Chondrocyte (in vitro differentiated cells): ENCODE measurements around the gene UBE3D. TPM values are rescaled to one million over a fixed set of nuclear protein-coding genes. Genes with fewer than 3 reads are reported as not detected.
"Not testable (repeated sequence)": the region's sequence is repeated elsewhere in the genome, so short reads cannot be mapped to it uniquely, and the experiment has no call there.

Experiments
- DNase-seq: peaks from one replicate; pipeline ENCODE4 v3.0.0; 2021; ENCODE audit warnings: mixed read lengths, low spot score
- H3K27ac Mint-ChIP-seq: one replicate; pipeline ENCODE4 v1.8.0; 2021; ENCODE audit warnings: mild to moderate bottlenecking, moderate library complexity, mixed read lengths; ENCODE audit not compliant: unreplicated experiment
- H3K27me3 Mint-ChIP-seq: 2 replicates; pipeline ENCODE4 v1.8.0; 2021; ENCODE audit warnings: low read depth, mixed read lengths
- H3K36me3 Mint-ChIP-seq: 2 replicates; pipeline ENCODE4 v1.8.0; 2021; ENCODE audit warnings: low read depth, mixed read lengths
- H3K4me1 Mint-ChIP-seq: 2 replicates; pipeline ENCODE4 v1.8.0; 2021; ENCODE audit warnings: low read depth, mild to moderate bottlenecking, mixed read lengths
- H3K4me3 Mint-ChIP-seq: one replicate; pipeline ENCODE4 v1.8.0; 2021; ENCODE audit warnings: mild to moderate bottlenecking, moderate library complexity, mixed read lengths; ENCODE audit not compliant: unreplicated experiment
- H3K9me3 Mint-ChIP-seq: 2 replicates; pipeline ENCODE4 v1.8.0; 2021; ENCODE audit warnings: low read depth, mixed read lengths
- total RNA-seq: library from RNA; stranded (reverse); gene quantifications from 3 replicates; pipeline ENCODE4 v1.2.1, GENCODE V29; 2021
- TF ChIP-seq, protein P1 (sequence below): fragments of 200-600 bp; sonication (generic); IDR thresholded peaks from 2 replicates; pipeline ENCODE4 v1.5.0; 2021; ENCODE audit warnings: antibody characterized with exemption, mild to moderate bottlenecking, moderate library complexity

The UBE3D gene
- total RNA-seq, 1 donor from 2014 or later: 3.0 TPM

DNA sequence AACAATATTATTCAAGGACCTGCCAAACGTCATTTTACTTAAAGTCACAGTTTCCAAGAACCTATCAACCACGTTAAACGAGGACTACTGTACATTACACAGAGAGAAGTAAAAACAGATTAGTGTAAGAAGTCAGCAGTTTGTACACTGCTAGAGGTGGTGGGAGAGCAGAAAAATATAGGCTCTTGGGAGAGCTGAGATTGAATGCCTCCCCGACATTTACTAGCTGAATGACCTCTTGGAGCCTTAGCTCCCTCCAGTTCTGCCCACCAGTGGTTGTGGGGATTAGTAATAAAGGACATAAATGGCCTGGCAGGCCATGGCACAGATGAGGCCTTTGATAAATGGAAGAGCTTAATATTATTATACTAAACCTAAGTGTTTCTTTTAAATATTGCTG is 161.4 kb downstream of the UBE3D start:
- Mint-ChIP-seq H3K27me3 (no peaks in the 10 kb centered on the region), H3K27ac (no peak overlapping the region), H3K4me1 (peaks cover 32% of the 10 kb centered on the region), H3K36me3 (no peaks in the 10 kb centered on the region), H3K9me3 (no peaks in the 10 kb centered on the region), H3K4me3 (no peak overlapping the region)
- TF ChIP-seq, protein P1, sequence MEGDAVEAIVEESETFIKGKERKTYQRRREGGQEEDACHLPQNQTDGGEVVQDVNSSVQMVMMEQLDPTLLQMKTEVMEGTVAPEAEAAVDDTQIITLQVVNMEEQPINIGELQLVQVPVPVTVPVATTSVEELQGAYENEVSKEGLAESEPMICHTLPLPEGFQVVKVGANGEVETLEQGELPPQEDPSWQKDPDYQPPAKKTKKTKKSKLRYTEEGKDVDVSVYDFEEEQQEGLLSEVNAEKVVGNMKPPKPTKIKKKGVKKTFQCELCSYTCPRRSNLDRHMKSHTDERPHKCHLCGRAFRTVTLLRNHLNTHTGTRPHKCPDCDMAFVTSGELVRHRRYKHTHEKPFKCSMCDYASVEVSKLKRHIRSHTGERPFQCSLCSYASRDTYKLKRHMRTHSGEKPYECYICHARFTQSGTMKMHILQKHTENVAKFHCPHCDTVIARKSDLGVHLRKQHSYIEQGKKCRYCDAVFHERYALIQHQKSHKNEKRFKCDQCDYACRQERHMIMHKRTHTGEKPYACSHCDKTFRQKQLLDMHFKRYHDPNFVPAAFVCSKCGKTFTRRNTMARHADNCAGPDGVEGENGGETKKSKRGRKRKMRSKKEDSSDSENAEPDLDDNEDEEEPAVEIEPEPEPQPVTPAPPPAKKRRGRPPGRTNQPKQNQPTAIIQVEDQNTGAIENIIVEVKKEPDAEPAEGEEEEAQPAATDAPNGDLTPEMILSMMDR: no peak
- no peak for DNase-seq

DNA sequence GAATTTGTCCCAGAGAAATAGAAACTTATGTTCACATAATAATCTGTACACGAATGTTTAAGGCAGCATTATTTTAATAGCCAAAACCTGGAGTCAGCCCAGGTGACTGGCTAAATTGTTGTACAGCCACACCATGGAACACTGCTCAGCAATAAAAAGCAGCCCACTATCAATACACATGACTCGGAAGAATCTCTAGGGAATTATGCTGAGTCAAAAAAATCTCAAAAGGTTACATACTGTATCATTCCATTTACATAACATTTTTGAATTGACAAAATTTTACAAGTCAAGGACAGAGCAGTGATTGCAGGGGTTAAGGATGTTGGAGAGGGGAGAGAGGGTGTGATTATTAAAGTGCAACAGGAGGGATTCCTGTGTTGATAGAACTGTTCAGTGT is 163.4 kb downstream of the UBE3D start:
- Mint-ChIP-seq H3K36me3 (peaks cover 5% of the 10 kb centered on the region), H3K27me3 (no peaks in the 10 kb centered on the region), H3K4me3 (no peak overlapping the region), H3K9me3 (peaks cover 3% of the 10 kb centered on the region), H3K27ac (no peak overlapping the region), H3K4me1 (peaks cover 15% of the 10 kb centered on the region)
- DNase-seq: no peak
- TF ChIP-seq, protein P1: no peak

DNA sequence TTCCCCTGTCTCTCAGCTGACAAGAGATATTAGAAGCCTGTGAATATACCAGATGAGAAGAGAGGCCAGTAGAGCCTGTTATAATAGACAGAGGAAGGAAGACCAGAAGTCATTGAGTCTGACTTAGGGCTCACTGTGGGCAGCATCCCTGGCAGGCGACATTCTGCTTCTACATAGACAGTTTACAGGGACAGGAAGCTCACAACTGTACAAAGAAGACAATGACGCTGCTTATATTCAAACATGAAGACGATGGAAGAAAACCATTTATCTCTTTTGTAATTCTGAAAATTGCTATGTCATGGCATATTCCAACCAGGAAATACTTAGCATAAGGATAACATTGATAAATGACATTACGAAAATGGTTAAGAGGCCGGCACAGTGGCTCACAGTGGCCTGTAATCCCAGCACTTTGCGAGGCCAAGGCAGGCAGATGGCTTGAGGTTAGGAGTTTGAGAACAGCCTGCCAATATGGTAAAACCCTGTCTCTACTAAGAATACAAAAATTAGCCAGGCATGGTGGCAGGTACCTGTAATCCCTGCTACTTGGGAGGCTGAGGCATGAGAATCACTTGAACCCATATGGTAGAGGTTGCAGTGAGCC is 170.9 kb downstream of the UBE3D start:
- Mint-ChIP-seq H3K9me3 (peaks cover 3% of the 10 kb centered on the region), H3K4me1 (no peaks in the 10 kb centered on the region), H3K4me3 (no peak overlapping the region), H3K36me3 (peaks cover 8% of the 10 kb centered on the region), H3K27me3 (no peaks in the 10 kb centered on the region), H3K27ac (no peak overlapping the region)
- DNase-seq: no peak
- TF ChIP-seq, protein P1: no peak

GRCh38 chr6:82893889-82894652 is 171.6 kb downstream of the UBE3D start:
- no peaks in the 10 kb centered on the region for H3K27me3 Mint-ChIP-seq
- no peak overlapping the region for H3K27ac Mint-ChIP-seq
- H3K4me3 Mint-ChIP-seq: no peak overlapping the region
- H3K9me3 Mint-ChIP-seq: peaks cover 3% of the 10 kb centered on the region
- peaks cover 7% of the 10 kb centered on the region for H3K36me3 Mint-ChIP-seq
- DNase-seq: no peak
- no peaks in the 10 kb centered on the region for H3K4me1 Mint-ChIP-seq
- TF ChIP-seq, protein P1: no peak

GRCh38 chr6:82891503-82891902 is 174.1 kb downstream of the UBE3D start:
- not testable (repeated sequence) for H3K9me3 Mint-ChIP-seq, H3K4me1 Mint-ChIP-seq, H3K36me3 Mint-ChIP-seq, H3K27ac Mint-ChIP-seq, DNase-seq, H3K27me3 Mint-ChIP-seq, H3K4me3 Mint-ChIP-seq
